Measurements from ENCODE around the gene CUEDC2.
"Not testable (repeated sequence)": the region's sequence is repeated elsewhere in the genome, so short reads cannot be mapped to it uniquely, and the experiment has no call there.

CUEDC2 gene

DNA sequence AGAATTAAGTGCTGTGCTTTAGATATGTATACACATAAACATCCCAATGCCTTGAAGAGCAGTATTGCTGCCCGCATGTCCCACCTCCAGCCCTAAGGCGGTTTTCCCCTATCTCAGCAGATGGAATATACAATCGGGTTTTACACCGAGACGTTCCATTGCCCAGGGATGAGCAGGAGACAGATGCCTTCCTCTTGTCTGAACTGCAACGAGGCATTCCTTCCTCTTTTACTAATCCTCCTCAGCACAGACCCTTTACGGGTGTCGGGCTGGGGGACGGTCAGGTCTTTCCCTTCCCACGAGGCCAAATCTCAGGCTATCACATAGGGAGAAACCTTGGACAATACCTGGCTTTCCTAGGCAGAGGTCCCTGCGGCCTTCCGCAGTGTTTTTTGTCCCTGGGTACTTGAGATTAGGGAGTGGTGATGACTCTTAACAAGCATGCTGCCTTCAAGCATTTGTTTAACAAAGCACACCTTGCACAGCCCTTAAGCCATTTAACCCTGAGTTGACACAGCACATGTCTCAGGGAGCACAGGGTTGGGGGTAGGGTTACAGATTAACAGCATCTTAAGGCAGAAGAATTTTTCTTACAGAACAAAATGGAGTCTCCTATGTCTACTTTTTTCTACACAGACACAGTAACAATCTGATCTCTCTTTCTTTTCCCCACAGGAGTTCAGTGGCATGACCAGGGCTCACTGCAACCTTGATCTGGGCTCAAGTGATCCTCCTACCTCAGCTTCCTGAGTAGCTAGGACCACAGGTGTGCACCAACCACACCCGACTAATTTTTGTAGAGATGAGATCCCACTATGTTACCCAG, 22.5 kb upstream of the CUEDC2 start:
- not testable (repeated sequence) for DNase-seq

DNA sequence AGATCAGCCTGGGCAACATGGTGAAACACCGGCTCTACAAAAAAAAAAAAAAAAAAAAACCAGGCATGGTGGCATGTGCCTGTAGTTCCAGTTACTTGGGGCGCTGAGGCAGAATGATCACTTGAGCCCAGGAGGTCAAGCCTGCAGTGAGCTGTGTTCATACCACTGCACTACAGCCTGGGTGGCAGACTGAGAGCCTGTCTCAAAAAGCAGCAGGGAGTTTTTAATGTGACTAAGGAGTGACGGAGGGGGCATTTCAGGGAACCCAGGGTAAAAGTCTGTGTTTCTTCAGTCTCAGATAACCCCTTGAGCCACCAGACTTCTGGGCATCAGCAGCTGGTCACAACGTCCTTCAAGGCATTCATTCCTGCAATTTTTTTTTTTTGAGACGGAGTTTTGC, 21.1 kb upstream of the CUEDC2 start:
- no peak for DNase-seq

GRCh38 chr10:102452672-102453340, 20.4 kb upstream of the CUEDC2 start:
- no peak for DNase-seq

DNA sequence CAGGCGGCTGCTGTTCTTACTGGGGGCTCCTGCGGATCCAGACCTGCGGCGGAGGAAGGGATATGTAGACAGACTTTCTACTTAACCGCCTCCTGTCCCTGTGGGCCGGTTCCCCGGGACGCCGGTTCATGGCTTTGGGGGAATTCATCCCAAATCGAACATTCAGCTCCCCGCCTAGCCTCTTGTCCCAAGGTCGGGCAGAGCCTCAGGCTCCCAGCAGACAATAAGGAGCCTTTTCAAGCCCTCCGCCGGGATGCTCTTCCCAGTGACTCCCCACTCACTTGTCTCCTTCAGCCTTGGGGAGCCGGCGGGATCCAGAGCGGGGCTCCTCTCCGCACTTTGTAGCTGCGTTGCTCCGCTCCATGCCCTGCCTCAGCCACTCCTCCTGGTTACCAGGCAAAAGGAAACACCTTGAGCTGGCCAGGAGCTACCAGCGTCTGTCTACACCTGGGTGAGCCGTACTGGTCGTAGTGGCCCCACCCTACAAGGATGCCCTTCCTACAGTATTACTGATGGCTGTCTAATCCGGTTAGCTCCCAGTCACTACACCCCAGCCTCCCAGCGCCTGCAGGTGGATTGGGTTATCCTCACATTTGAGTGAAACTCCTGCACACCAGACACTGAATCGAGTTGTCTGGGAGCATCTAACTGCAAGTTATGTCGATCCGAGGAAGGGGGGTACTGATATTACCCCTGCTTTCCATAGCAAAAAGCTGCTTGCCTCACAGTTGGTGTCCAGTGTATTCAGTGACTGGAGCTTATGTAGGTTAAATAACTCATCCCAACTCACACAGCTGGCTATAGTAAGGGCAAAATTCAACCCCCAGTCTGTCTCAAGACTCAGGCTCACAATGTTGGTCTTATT, 19.0 kb upstream of the CUEDC2 start, which contains the start of gene C10orf95:
TSS of gene C10orf95 (minus strand) at position 439 of the 865 bp plus-strand sequence. CDS start 450 bp downstream, outside the sequence.
- no peak for DNase-seq

- peak; percentile 86 for DNase-seq
These were observed 18.2 kb upstream of the CUEDC2 start for GRCh38 chr10:102450374-102451104.

- DNase-seq = no peak
These were observed 17.7 kb upstream of the CUEDC2 start for GRCh38 chr10:102450124-102450373.

- DNase-seq = peak; percentile 86
These were observed 17.1 kb upstream of the CUEDC2 start for GRCh38 chr10:102449321-102450123.

GRCh38 chr10:102444851-102445250, 12.5 kb upstream of the CUEDC2 start:
- DNase-seq = no peak

DNA sequence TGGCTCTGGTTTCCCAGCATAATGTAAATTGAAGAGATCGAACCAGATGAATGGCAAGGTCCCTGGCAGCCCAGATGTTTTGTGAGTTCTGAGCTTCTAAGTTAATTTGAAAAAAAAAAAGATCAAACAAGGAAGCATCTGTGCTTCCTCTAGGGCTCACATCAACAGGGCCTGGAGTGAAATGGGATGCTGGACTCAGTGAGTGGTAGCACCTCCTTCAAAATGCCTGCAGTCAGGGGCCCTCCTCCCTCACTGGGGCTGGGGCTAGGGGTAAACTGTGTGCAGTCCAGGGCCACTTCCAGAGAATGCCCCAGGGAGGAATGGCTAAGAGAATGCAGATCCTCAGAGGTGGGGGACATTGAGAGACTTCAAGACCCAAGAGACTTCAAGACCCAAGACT, 6.0 kb upstream of the CUEDC2 start:
- DNase-seq = no peak

- DNase-seq = no peak
These were observed 5.1 kb upstream of the CUEDC2 start for GRCh38 chr10:102437515-102437914.

GRCh38 chr10:102436312-102436711, 3.9 kb upstream of the CUEDC2 start:
- DNase-seq = no peak

GRCh38 chr10:102435529-102436233, 3.3 kb upstream of the CUEDC2 start:
- peak; percentile 23 for DNase-seq

DNA sequence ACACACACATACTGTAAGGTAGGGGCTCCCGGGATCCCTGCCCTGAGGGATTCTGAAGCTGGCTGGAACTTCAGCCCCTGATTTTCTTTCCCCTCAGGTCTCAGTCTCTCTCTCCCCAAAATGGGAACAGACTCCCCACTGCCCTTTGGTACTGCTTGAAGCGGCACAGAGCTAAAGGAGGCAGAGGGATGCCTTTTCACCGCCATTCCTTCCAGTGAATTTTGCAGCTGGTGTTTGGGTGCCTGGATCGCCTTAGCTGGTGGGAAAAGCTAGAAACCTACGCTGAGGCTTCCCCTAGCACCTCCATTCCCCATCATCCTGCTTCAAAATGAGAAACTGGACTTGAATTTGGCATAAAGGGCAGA, 2.7 kb upstream of the CUEDC2 start:
- no peak for DNase-seq

- DNase-seq = no peak
These were observed 2.2 kb upstream of the CUEDC2 start for GRCh38 chr10:102434394-102435132.

GRCh38 chr10:102433619-102434046, 1.3 kb upstream of the CUEDC2 start:
- DNase-seq = no peak

DNA sequence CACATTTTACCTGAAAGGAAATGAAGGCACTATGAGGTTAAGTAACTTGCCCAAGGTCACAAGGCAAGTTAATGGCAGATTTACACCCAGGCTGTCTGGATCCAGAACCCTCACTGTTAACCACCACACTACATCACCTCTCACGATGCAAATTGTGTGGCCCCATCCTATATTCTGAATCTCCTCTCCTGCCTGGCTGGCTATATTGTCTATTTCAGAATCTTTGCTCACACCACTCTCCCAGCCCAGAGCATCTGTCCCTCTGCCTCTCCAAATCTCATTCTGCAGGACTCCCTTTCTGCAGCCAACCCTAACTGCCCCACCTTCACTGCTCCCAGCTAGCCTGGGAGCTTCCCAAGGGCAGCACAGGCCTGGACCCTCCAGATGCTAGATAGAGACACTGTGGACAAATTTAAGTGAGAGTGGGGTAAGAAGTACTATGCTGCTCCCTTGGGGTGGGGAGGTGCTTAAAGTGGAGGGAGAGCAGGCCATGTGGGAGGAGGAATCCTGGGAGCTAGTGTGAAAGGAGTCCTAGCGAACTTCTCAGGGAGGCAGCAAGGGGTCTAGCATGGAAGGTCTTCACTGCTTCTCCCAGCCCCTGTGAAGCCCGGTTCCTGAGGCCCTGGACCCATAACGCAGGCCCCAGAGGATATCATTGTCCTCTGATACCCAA, 786 bp downstream of the CUEDC2 start:
- no peak for DNase-seq

- no peak for DNase-seq
These were observed 2.9 kb downstream of the CUEDC2 start for GRCh38 chr10:102429468-102429867.

DNA sequence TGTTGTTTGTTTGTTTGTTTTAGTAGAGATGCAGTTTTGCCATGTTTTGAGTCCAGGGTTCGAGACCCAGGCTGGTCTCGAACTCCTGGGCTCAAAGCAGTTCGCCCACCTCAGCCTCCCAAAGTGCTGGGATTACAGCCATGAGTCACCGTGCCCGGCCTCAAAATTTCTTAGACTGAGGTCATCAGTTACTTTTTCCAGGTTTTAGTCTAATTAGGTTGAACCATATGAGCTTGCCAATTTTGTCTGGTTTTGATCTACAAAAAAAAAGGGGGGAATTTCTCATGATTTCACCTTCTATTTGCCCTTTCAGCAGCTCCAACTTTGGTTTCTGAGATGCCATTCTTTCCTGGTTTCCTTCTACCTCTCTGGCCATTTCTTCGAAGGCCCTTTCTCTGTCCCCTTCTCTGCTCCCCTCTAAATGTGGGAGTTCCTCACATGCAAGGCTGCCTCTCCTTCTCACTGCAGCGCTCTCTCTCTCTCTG, 5.5 kb downstream of the CUEDC2 start:
- no peak for DNase-seq

GRCh38 chr10:102425444-102425843, 6.9 kb downstream of the CUEDC2 start:
- DNase-seq = no peak

DNA sequence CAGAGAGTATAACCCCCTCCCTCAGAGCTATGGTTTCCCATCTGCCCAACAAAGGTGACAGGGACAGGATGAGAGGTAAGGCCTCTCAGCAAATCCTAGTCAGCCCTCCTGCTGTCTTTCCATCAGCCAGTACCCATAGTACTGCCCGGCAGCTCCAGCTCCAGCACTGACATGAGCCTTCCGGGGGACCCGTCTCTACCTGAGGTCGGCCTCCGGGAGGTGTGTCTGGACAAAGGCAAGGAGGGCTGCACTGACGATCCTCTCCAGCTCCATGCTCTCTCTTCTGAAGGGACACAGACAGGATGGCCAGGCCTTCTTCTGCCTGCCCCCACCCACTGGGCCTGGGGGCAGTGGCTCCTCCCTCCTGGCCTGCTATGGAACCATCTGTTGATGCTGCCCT, 7.5 kb downstream of the CUEDC2 start:
- DNase-seq = no peak

All from activated gamma-delta T cell treated with Interleukin-2 at 50 U/mL for 16 hours (primary cell).